Measurements from ENCODE around the gene FAM20B.

Gene FAM20B

GRCh38 chr1:179048339-179049124 is 22.8 kb downstream of the FAM20B start:
- DNase-seq: no peak

- DNase-seq: no peak
Observed at GRCh38 chr1:179052776-179053175, 27.1 kb downstream of the FAM20B start.

- DNase-seq: no peak
Observed at GRCh38 chr1:179053486-179053885, 27.8 kb downstream of the FAM20B start.

GRCh38 chr1:179055937-179056336 is 30.2 kb downstream of the FAM20B start:
- DNase-seq: no peak

- no peak for DNase-seq
Observed at GRCh38 chr1:179058487-179059483, 33.1 kb downstream of the FAM20B start.

- no peak for DNase-seq
Observed at GRCh38 chr1:179061360-179062282, 35.9 kb downstream of the FAM20B start.

GRCh38 chr1:179066471-179066870 is 40.8 kb downstream of the FAM20B start:
- DNase-seq: no peak

GRCh38 chr1:179077396-179077795 is 51.7 kb downstream of the FAM20B start:
- no peak for DNase-seq

- DNase-seq: peak in 1 of 2 experiments; percentile 22
Observed at GRCh38 chr1:179079113-179079761, 53.5 kb downstream of the FAM20B start.

GRCh38 chr1:179080866-179081686 is 55.4 kb downstream of the FAM20B start:
- no peak for DNase-seq

- peak in 1 of 2 experiments; percentile 16 for DNase-seq
Observed at GRCh38 chr1:179081687-179082332, 56.1 kb downstream of the FAM20B start, which contains the start of gene TOR3A. TSS of gene TOR3A (plus strand) at chr1:179082070. CDS start at chr1:179082129, 59 bp downstream.

GRCh38 chr1:179082333-179082998 is 56.8 kb downstream of the FAM20B start:
- peak in 1 of 2 experiments; percentile 1 for DNase-seq

GRCh38 chr1:179082999-179083335 is 57.3 kb downstream of the FAM20B start:
- DNase-seq: no peak

GRCh38 chr1:179083533-179083932 is 57.8 kb downstream of the FAM20B start:
- DNase-seq: no peak

GRCh38 chr1:179087665-179088064 is 62.0 kb downstream of the FAM20B start:
- DNase-seq: no peak

GRCh38 chr1:179089827-179090482 is 64.3 kb downstream of the FAM20B start:
- no peak for DNase-seq

GRCh38 chr1:179090522-179090921 is 64.8 kb downstream of the FAM20B start:
- DNase-seq: no peak

- no peak for DNase-seq
Observed at GRCh38 chr1:179090923-179091322, 65.2 kb downstream of the FAM20B start.

- DNase-seq: no peak
Observed at GRCh38 chr1:179091691-179092165, 66.0 kb downstream of the FAM20B start.

All from cerebellar nuclear complex (tissue), 1 donor.